Muscle of arm (tissue), 12 donors: ENCODE data around the gene CHRDL1. TPM values are rescaled to one million over a fixed set of nuclear protein-coding genes. Genes with fewer than 3 reads are reported as not detected.
"Not testable (repeated sequence)": the region's sequence is repeated elsewhere in the genome, so short reads cannot be mapped to it uniquely, and the experiment has no call there.

Experiments used
- DNase-seq: peaks from one replicate; pipeline ENCODE4 v3.0.0-alpha.2; 2013
- polyA plus RNA-seq, 12 donors: library from polyadenylated mRNA; unstranded; fragments of 120-200 nt; gene quantifications; one replicate each; pipeline ENCODE4 v1.2.1, GENCODE V29; 2013; ENCODE audit not compliant: insufficient read length in 12 of 12

The CHRDL1 gene
- polyA plus RNA-seq, 12 donors, result 3.5 to 13.9 (median 10.3) TPM; not detected in 1

DNA sequence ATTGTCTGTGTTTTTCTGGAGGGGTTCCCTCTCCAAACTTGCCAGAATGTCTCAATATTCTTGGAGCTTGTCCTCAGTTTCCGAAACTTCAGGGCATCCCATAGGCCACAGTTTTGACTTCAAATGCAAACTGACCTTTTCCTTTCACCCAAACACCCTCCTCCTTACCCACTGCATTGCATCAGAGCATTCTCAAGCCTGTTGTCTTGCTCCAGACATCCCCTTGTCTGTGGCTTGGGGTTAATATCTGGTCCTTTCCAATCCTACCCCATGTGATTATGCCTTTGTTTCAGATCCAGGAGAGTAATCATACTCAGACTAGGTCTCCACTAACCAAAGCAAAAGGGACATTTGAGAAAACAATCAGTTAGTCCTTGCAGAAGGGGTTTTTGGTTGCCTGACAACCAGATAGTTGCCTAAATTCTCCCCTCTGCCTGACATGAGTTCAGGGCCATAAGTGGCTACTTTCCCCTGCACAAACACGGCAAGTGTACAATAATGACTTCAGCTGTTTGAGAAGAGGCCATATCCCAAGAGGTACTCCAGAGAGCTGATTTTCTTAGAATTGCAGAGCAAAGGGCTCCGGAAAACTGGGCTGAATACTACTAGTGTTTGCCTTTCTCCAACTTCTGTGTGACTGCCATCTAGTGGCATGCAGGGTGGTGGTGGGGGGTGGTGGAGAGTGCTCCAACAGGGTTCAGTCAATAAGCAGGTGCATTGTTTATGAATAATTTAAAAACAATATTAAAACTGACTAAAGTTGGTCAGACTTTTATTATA, 130.2 kb downstream of the CHRDL1 start:
- DNase-seq, result peak; percentile 27

DNA sequence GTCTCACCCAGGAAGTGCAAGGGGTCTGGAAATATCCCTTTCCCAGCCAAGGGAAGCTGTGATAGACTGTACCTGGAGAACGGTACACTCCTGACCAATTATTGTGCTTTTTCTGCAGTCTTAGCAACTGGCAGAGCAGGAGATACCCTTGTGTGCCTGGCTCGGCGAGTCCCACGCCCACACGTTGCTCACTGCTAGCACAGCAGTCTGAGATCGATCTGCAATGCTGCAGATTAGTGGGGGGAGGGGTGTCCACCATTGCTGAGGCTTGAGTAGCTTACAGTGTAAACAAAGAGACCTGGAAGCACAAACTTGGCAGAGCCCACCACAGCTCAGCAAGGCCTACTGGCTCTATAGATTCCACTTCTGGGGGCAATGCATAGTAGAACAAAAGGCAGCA, 138.5 kb downstream of the CHRDL1 start:
- no peak for DNase-seq

DNA sequence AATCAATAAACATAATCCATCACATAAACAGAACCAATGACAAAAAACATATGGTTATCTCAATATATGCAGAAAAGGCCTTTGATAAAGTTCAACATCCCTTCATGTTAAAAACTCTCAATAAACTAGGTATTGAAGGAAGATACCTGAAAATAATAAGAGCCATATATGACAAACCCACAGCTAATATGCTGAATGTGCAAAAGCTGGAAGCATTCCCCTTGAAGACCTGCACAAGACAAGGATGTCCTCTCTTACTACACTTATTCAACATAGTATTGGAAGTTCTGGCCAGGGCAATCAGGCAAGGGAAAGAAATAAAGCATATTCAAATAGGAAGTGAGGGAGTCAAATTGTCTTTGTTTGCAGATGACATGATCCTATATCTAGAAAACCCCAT, 141.3 kb downstream of the CHRDL1 start:
- not testable (repeated sequence) for DNase-seq

DNA sequence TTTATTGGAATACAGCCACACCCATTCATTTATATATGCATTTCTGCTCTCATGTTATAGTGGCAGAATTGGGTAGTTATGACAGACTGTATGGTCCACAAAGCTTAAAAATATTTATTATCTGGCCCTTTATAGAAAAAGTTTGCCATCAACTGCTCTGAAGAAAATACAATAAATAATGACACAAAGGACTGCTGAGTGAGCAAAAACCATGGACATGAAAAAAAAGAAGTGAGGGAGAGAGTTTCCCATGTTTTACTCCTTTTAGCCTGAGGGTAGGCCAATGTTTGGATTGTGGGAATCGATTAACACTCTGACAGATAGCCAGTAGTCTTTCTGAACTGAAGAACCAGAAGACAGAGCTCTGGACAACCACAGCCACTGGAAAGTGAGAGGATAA, 149.2 kb downstream of the CHRDL1 start:
- DNase-seq, result no peak
